Uterus (tissue), 2 donors: ENCODE measurements around the gene INPP5B.

Source experiments
- CTCF ChIP-seq, 4 experiments: fragments of 200-600 bp in 2 of 4; fragments of 450-650 bp in 2 of 4; sonication (generic) in 2 of 4; IDR thresholded peaks; one replicate each; pipeline ENCODE4 v1.5.1; 2016 to 2019; ENCODE audit warnings: antibody characterized with exemption in 4 of 4, mild to moderate bottlenecking in 2 of 4, moderate library complexity in 1 of 4
- POLR2A ChIP-seq, 2 donors: fragments of 450-650 bp; IDR thresholded peaks; one replicate each; pipeline ENCODE4 v1.6.1; 2016; ENCODE audit warnings: antibody characterized with exemption in 2 of 2, mild to moderate bottlenecking in 1 of 2, moderate library complexity in 1 of 2

DNA sequence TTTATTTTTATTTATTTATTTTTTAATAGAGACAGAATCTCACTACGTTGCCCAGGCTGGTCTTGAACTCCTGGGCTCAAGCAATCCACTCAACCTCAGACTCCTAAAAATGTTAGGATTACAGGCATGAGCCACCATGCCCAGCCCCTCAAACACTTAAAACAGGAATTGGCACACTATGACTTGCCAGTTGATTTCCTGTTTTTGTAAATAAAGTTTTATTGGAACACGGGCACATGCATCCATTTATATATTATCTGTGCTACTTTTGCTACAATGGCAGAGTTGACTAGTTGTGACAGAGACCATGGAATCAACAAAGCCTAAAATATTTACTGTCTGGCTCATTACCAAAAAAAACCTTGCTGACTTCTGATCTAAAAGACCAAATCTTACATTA, 122.9 kb downstream of the INPP5B start:
- TF ChIP-seq CTCF (IDR thresholded peaks at IDR 0.05) (no peak), POLR2A (IDR thresholded peaks at IDR 0.05) (no peak)
